M059J (cell line): ENCODE results near the gene MYL2. TPM values are rescaled to one million over a fixed set of nuclear protein-coding genes. Genes with fewer than 3 reads are reported as not detected.
A peak's percentile ranks its signal among the peaks of the same experiment; 100 is the strongest.

Experiments
- DNase-seq: peaks from one replicate; pipeline ENCODE4 v3.0.0-alpha.2; 2012; ENCODE audit warnings: low read depth
- total RNA-seq: library from RNA; depleted of rRNA; stranded (reverse); fragments of >200 nt; shearing (Covaris generic); gene quantifications from 2 replicates; pipeline ENCODE4 v1.2.3, GENCODE V29; 2014

Gene MYL2
- total RNA-seq, 1 experiment from 2014 or later = not detected

DNA sequence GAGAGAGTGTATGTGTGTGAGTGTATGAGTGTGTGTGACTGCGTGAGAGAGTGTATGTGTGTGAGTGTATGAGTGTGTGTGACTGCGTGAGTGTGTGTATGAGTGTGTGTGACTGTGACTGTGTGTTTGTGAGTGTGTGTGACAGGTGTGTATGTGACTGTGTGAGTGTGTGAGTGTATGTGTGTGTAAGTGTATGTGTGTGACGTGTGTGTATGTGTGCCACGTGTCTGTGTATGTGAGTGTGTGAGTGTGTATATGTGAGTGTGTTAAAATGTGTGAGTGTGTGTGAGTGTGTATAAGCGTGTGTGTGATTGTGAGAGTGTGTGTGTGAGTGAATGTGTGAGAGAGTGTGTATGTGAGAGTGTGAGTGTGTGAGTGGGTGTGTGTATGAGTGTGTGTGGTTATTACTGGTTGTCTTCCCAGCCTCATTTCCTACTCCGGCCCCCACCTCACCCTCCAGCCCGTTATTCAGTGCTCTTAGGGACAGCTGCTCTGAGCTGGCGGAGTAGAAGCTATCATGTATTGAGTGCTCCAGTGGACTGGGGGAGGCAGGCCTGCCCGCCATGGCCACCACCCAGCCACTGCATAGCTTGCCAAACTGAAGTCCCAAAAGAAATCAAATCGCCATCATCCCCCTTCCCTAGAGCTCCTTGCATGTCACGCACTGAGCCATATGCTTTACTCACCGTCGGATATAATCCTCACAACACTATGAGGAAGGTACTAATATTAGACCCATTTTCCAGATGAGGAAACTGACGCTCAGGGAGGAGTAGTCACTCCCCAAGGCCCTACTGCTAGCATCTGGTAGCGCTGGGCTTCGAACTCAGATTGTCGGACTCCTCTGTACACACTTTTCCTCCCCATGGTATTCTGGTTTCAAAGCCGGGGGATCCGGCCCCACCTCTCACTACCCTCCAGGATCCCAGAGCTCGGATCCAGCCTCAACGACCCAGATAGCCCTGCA lies 10.3 kb upstream of the MYL2 start:
- no peak for DNase-seq

GRCh38 chr12:110929818-110930217 lies 9.4 kb upstream of the MYL2 start:
- DNase-seq = no peak

- DNase-seq = no peak
Measured at GRCh38 chr12:110928700-110929099, 8.3 kb upstream of the MYL2 start.

GRCh38 chr12:110927546-110927945 lies 7.2 kb upstream of the MYL2 start:
- DNase-seq = no peak

GRCh38 chr12:110923692-110924334 lies 3.4 kb upstream of the MYL2 start:
- no peak for DNase-seq

- DNase-seq = no peak
Measured at GRCh38 chr12:110923192-110923591, 2.8 kb upstream of the MYL2 start.

DNA sequence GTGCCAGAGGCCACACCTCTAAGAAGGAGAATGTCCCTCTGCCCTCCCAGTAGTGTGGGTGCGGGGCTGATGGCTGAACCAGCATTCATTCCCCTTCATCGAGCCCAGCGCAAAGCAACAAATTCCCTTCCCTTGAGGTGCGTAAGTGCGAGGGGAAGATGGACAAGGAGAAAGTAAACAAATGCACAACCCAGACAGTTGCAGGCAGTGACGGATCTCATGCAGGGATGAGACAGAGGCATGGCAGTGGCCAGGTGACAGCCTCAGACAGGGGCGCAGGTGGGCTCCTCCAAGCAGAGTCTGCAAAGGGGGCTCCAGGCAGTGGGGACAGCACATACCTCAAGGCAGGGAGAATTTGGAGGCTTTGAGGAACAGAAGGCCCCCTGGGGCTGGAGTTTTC lies 2.3 kb upstream of the MYL2 start:
- no peak for DNase-seq

DNA sequence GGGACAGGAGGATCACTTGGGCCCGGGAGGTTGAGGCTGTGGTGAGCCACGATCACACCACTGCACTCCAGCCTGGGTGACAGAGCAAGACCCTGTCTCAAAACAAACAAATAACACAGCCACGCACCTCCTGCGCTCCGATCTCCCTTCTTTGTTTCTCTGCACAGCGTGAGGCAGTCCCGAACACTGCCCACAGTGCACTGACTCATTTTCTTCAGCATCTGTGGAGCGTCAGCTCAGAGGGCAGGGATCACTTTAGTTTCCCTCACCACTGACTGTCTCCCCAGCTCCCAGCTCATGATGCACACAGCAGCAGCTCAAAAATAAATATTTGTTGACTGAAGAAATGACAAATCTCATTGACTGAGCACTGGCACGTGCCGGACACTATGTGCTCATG lies 883 bp upstream of the MYL2 start:
- peak; percentile 72 for DNase-seq

GRCh38 chr12:110919720-110920119 lies 659 bp downstream of the MYL2 start:
- no peak for DNase-seq

- peak; percentile 35 for DNase-seq
Measured at GRCh38 chr12:110917961-110918360, 2.4 kb downstream of the MYL2 start.

GRCh38 chr12:110917467-110917866 lies 2.9 kb downstream of the MYL2 start:
- DNase-seq = peak; percentile 88

GRCh38 chr12:110916295-110916875 lies 4.0 kb downstream of the MYL2 start:
- peak; percentile 27 for DNase-seq

- DNase-seq = no peak
Measured at GRCh38 chr12:110913119-110914056, 7.0 kb downstream of the MYL2 start.

DNA sequence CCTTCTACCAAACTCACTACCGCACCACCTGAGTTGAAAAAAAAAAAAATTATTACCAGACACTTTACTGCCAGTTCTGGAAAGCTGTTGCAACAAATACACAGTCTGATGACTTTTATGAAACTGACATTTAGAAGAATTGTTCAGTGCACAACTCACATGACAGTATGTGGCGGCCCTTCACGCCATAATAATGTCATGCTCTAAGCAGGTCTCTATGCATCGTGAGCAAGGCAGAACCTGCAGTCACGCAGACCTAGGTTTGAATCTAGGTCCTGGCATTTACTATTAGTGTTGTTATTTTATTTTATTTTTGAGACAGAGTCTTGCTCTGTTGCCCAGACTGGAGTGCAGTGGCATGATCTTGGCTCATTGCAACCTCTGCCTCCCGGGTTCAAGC lies 8.1 kb downstream of the MYL2 start:
- no peak for DNase-seq

DNA sequence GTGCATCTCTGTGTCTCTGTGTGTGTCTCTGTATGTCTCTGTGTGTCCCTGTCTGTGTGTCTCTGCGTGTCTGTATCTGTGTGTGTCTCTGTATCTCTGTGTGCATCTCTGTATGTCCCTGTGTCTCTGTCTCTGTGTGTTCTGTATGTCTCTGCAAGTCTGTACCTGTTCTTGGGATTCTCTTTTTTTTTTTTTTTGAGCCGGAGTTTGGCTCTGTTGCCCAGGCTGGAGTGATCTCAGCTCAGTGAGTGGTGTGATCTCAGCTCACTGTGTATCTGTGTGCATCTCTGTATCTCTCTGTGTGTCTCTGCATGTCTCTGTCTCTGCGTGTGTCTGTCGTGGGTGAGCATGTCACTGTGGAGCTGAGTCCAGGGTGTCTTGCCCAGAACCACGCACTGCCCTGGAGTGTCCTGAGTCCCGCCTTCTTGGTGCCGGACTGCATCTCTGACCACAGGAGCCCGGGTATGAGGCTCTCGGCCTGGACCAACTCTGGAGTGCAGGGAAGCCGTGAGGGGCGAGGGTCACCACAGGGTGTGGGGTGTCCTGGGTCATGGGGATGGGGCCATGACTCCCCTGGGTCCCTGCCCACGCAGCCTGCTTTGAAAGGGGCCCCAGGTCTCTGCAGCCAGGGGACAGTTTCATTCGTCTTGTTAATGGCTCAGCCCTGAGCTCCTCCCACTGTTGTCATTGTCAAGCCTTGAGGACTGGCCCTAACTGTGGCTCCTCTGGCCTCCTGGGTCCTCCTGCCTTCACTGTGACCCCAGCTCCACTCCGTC lies 11.8 kb downstream of the MYL2 start:
- no peak for DNase-seq

DNA sequence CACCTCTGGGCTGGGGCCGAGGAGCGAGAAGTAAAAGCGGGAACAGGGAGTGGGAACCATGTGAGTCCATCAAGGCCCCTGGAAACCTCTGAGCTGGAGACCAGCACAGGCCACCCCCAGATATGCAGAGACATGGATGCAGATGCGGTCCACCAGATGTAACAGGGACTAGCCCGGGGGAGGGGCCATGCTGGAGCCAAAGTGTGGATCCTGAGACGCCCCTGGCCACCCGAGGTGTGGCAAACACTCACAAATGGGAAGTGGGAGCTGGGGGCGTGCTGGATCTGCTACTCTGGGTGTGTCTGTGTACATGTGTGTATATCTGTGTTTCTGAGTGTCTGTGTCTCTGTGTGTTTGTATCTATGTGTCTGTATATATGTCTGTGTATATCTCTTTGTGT lies 12.8 kb downstream of the MYL2 start:
- DNase-seq = no peak

DNA sequence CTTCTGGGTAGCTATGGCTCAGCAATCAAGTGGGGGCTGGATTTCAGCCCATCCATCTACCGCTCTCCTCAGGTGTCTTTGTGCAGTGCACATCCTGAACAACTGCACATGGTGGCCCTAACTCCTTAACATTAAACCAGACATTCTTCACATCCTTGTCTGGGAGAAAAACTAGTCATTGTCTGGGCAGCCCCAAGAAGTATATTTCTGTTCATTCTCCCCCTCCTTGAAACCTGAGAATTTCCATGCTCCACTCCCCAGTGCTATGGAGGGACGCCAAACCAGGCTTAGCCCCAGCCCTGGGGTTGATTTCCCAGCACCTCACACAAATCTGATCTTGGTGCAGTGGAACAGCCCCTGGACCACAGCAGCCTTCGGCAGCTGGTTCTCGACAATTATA lies 13.4 kb downstream of the MYL2 start:
- DNase-seq = no peak

DNA sequence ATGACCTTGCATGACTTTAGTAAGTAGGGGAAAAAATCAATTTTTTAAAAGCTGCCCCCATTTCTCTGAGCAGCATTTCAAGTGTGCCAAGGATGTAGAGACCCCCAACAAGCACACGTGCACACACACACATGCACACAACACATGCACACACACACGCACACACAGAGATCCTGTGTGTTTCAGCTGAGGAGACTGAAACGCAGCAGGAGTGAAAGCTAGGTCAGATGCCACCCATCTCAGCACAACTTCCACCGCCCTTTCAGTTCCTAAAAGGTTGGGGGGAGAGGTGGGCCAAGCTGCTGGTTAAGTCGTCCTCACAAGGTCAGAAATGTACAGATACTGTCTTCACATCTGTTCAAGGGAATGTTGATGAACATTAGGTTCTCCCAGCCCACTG lies 13.9 kb downstream of the MYL2 start:
- DNase-seq = no peak

DNA sequence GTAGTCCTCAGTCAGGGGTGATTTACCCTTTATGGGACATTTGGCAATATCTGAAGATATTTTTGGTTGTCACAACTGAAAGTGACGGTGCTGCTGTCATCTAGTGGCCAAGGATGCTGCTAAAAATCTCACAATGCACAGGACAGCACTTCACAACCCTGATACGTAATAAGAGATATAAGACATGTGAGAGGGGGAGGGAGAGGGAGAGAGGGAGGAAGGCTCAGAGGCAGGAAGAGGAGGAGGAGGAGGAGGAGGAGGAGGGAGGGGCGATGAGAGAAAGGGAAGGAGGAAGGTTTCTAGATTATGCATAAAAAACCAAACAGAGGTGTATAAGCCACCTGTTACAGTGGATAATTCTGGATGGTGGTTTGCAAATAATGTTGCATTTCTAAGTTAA lies 14.3 kb downstream of the MYL2 start:
- no peak for DNase-seq

DNA sequence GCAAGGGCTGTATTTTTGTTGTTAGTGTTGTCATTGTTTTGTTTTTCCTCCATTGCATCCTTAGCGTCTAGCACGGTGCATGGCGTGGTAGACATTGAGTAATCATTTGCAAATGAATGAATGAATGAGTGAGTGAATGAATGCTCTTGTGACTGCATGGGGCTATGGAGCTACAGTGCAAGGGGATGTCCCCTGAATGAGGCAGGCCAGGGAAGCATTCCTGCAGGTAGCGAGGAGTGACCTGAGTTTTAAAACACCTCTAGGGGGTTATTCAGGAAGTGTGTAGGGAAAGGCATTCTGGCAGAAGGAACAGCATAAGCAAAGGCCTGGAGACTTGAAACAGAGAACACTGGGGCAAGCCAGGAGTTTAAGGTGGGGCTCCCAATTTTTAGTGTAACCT lies 16.9 kb downstream of the MYL2 start:
- no peak for DNase-seq

DNA sequence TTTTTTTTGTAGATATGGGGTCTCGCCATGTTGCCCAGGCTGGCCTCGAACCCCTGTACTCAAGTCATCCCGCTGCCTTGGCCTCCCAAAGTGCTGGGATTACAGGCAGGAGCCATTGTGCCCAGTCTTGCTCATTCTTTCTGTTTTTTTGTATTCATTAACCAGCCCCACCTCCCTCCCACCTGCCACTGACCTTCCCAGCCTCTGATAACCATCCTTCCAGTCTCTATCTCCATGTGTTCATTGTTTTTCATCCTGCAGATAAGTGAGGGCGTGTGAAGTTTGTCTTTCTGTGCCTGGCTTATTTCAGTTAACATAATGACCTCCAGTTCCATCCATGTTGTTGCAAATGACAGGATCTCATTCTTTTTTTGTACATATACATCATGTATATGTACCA lies 19.0 kb downstream of the MYL2 start:
- no peak for DNase-seq
